ENCODE results near the gene C11orf54. TPM values are rescaled to one million over a fixed set of nuclear protein-coding genes. Genes with fewer than 3 reads are reported as not detected.

Gene C11orf54
- total and polyA plus RNA-seq, 10 of the 15 experiments (the other 5 are each of a cell fraction or from before 2014, with no cell fraction given): 15.1 to 32.3 (median 26.8) TPM

GRCh38 chr11:93718057-93718563 is 23.4 kb upstream of the C11orf54 start (continued):
- TF ChIP-seq GATAD2B (conservative IDR thresholded peaks at IDR 0.05; ENCODE audit: low read depth) (0 out of 2 replicates have a peak, but pooled peaks have one; percentile 47), WRNIP1 (IDR thresholded peaks at IDR 0.05; ENCODE audit: borderline replicate concordance, low read depth, low read length) (no peak), SMAD1 (IDR thresholded peaks at IDR 0.05; ENCODE audit: low read depth, partially characterized antibody) (no peak), FOXM1 (IDR thresholded peaks at IDR 0.05; ENCODE audit: low read depth, low read length) (no peak), RBBP5 (conservative IDR thresholded peaks at IDR 0.05) (no peak), REST (IDR thresholded peaks at IDR 0.05; ENCODE audit: low read depth, low read length) (no peak), ESRRA (IDR thresholded peaks at IDR 0.05; ENCODE audit: low read length) (no peak), POLR2AphosphoS5 (IDR thresholded peaks at IDR 0.05; ENCODE audit: low read length) (no peak), NR2C2 (IDR thresholded peaks at IDR 0.05; ENCODE audit: borderline replicate concordance, control insufficient read depth, insufficient read length, low read depth) (no peak), RCOR1 (conservative IDR thresholded peaks at IDR 0.05; ENCODE audit: low read depth, low read length) (no peak), ZNF207 (IDR thresholded peaks at IDR 0.05; ENCODE audit: borderline replicate concordance) (no peak), SIX5 (IDR thresholded peaks at IDR 0.05; ENCODE audit: low read depth, low read length, severe bottlenecking) (no peak), RFX5 (IDR thresholded peaks at IDR 0.05; ENCODE audit: low read depth, low read length) (no peak), SUZ12 (IDR thresholded peaks at IDR 0.05; ENCODE audit: unreplicated experiment) (no peak), TCF12 (IDR thresholded peaks at IDR 0.05; ENCODE audit: low read depth, low read length) (no peak), ZSCAN29 (IDR thresholded peaks at IDR 0.05) (no peak), RELA (IDR thresholded peaks at IDR 0.05; ENCODE audit: borderline replicate concordance, partially characterized antibody) (no peak), BCL11A (IDR thresholded peaks at IDR 0.05; ENCODE audit: low read depth, low read length) (peak; percentile 58; the same call in 1 of the 2 replicates), CHD4 (IDR thresholded peaks at IDR 0.05) (no peak), DPF2 (IDR thresholded peaks at IDR 0.05) (peak; percentile 96), BCLAF1 (IDR thresholded peaks at IDR 0.05) (no peak), CBFB (IDR thresholded peaks at IDR 0.05; ENCODE audit: low read depth) (no peak), ZNF217 (IDR thresholded peaks at IDR 0.05) (no peak), RAD51 (IDR thresholded peaks at IDR 0.05) (peak; percentile 24; the same call in 1 of the 2 replicates), RAD21 (IDR thresholded peaks at IDR 0.05; ENCODE audit: insufficient read depth, low read depth, low read length) (no peak), POLR2AphosphoS2 (IDR thresholded peaks at IDR 0.05; ENCODE audit: low read depth, low read length) (no peak), JUNB (IDR thresholded peaks at IDR 0.05) (peak; percentile 37; the same call in 1 of the 2 replicates), CBX3 (IDR thresholded peaks at IDR 0.05; ENCODE audit: borderline replicate concordance, low read depth) (no peak), GABPA (IDR thresholded peaks at IDR 0.05; ENCODE audit: low read depth) (peak; percentile 69), HDGF (IDR thresholded peaks at IDR 0.05) (no peak)
